ENCODE data around the gene CAMLG. TPM values are rescaled to one million over a fixed set of nuclear protein-coding genes. Genes with fewer than 3 reads are reported as not detected.

Gene CAMLG
- total and polyA plus RNA-seq, 2 of the 8 experiments (the other 6 are each of a cell fraction or from before 2014, with no cell fraction given): 12.3 to 42.8 TPM

DNA sequence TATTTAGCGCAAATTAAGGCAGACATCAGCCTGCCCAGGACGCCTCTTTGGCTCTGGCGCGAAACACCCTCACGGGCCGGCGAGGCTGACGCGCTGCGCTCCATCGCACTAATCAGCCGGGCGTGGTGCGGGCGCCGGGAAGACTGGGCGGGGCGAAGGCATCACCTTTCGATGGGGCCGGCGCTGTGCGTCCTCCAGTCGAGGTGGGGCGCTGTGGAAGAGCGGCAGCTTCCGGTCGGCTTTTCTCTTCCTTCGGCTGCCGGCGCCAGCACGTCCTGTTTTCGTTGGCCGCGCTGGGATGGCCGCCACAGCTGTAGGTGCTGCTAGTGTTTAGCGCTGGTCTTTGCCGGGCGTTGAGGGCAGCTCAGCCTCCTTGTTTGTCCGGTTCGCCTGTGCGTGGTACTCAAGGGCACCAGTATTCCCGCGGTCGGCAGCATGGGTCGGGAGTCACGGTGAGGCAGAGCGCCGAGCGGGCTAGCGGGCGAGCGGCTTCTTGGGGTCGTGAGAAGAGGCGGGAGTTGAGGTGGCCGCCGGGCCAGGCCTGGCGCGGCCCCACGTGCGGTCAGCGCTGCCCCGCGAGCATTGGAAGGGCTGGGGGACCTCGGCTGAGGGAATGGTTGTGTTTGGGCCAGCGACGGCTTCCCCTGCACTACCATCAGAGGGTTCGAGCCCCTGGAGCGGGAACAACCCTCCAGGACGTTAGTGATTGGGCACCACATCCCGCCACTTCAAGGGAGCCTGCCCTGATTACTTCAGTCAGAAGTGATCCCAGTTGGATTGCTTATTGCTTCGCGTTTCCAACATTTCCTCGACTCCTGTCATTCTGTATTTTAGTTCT is 20.4 kb downstream of the CAMLG start, which contains the start of gene DDX46 (continued):
- TF ChIP-seq, protein P1, sequence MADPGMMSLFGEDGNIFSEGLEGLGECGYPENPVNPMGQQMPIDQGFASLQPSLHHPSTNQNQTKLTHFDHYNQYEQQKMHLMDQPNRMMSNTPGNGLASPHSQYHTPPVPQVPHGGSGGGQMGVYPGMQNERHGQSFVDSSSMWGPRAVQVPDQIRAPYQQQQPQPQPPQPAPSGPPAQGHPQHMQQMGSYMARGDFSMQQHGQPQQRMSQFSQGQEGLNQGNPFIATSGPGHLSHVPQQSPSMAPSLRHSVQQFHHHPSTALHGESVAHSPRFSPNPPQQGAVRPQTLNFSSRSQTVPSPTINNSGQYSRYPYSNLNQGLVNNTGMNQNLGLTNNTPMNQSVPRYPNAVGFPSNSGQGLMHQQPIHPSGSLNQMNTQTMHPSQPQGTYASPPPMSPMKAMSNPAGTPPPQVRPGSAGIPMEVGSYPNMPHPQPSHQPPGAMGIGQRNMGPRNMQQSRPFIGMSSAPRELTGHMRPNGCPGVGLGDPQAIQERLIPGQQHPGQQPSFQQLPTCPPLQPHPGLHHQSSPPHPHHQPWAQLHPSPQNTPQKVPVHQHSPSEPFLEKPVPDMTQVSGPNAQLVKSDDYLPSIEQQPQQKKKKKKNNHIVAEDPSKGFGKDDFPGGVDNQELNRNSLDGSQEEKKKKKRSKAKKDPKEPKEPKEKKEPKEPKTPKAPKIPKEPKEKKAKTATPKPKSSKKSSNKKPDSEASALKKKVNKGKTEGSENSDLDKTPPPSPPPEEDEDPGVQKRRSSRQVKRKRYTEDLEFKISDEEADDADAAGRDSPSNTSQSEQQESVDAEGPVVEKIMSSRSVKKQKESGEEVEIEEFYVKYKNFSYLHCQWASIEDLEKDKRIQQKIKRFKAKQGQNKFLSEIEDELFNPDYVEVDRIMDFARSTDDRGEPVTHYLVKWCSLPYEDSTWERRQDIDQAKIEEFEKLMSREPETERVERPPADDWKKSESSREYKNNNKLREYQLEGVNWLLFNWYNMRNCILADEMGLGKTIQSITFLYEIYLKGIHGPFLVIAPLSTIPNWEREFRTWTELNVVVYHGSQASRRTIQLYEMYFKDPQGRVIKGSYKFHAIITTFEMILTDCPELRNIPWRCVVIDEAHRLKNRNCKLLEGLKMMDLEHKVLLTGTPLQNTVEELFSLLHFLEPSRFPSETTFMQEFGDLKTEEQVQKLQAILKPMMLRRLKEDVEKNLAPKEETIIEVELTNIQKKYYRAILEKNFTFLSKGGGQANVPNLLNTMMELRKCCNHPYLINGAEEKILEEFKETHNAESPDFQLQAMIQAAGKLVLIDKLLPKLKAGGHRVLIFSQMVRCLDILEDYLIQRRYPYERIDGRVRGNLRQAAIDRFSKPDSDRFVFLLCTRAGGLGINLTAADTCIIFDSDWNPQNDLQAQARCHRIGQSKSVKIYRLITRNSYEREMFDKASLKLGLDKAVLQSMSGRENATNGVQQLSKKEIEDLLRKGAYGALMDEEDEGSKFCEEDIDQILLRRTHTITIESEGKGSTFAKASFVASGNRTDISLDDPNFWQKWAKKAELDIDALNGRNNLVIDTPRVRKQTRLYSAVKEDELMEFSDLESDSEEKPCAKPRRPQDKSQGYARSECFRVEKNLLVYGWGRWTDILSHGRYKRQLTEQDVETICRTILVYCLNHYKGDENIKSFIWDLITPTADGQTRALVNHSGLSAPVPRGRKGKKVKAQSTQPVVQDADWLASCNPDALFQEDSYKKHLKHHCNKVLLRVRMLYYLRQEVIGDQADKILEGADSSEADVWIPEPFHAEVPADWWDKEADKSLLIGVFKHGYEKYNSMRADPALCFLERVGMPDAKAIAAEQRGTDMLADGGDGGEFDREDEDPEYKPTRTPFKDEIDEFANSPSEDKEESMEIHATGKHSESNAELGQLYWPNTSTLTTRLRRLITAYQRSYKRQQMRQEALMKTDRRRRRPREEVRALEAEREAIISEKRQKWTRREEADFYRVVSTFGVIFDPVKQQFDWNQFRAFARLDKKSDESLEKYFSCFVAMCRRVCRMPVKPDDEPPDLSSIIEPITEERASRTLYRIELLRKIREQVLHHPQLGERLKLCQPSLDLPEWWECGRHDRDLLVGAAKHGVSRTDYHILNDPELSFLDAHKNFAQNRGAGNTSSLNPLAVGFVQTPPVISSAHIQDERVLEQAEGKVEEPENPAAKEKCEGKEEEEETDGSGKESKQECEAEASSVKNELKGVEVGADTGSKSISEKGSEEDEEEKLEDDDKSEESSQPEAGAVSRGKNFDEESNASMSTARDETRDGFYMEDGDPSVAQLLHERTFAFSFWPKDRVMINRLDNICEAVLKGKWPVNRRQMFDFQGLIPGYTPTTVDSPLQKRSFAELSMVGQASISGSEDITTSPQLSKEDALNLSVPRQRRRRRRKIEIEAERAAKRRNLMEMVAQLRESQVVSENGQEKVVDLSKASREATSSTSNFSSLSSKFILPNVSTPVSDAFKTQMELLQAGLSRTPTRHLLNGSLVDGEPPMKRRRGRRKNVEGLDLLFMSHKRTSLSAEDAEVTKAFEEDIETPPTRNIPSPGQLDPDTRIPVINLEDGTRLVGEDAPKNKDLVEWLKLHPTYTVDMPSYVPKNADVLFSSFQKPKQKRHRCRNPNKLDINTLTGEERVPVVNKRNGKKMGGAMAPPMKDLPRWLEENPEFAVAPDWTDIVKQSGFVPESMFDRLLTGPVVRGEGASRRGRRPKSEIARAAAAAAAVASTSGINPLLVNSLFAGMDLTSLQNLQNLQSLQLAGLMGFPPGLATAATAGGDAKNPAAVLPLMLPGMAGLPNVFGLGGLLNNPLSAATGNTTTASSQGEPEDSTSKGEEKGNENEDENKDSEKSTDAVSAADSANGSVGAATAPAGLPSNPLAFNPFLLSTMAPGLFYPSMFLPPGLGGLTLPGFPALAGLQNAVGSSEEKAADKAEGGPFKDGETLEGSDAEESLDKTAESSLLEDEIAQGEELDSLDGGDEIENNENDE (IDR thresholded peaks at IDR 0.05; ENCODE audit: insufficient replicate concordance, low read length): no peak
- peak; percentile 93 for TF ChIP-seq YY1 (IDR thresholded peaks at IDR 0.05; ENCODE audit: low read depth, low read length)
- TF ChIP-seq NRF1 (IDR thresholded peaks at IDR 0.05; ENCODE audit: low read depth, low read length): no peak
- peak; percentile 81 to 90 (median 81) for TF ChIP-seq CTCF (IDR thresholded peaks at IDR 0.05; ENCODE audit: control extremely low read depth in 1 of 3, insufficient read depth in 1 of 3, low read depth in 1 of 3, low read length in 3 of 3)
- no peak for TF ChIP-seq SUZ12 (IDR thresholded peaks at IDR 0.05; ENCODE audit: low read length)
- 0 out of 2 replicates have a peak, but pooled peaks have one; percentile 1 for TF ChIP-seq FOSL1 (IDR thresholded peaks at IDR 0.05; ENCODE audit: insufficient read depth, low read depth, low read length)
- TF ChIP-seq CHD1 (IDR thresholded peaks at IDR 0.05; ENCODE audit: low read depth, low read length): no peak; the same call in 1 of the 2 replicates

Measured in H1 (cell line).